GM12878 (cell line): Measurements from ENCODE around the gene NUMBL. TPM values are rescaled to one million over a fixed set of nuclear protein-coding genes. Genes with fewer than 3 reads are reported as not detected.

ENCODE experiments used
- ATAC-seq: fragments of 200-7000 bp; cut with Tn5 transposase; 3 replicates; pipeline ENCODE4 v1.9.1; 2020; ENCODE audit warnings: mild to moderate bottlenecking, moderate library complexity
- BruUV-seq: library from RNA; stranded (reverse); fragments of 400-500 nt; replicated peaks from 2 replicates; lab custom pipeline; 2021; lab: Mats Ljungman, UMichigan
- CTCF ChIA-PET: fragments of 300-600 bp; sonication (Branson Sonifier 250); formaldehyde crosslinking; extraction: SDS; loops from one replicate; lab custom pipeline; 2021; ENCODE audit warnings: inconsistent platforms; lab: Yijun Ruan, JAX
- POLR2A ChIA-PET: fragments of 350-600 bp; formaldehyde crosslinking; extraction: SDS; loops from one replicate; lab custom pipeline; 2021; ENCODE audit warnings: inconsistent platforms; lab: Charles Lee
- RAD21 ChIA-PET: fragments of 300-600 bp; sonication (Branson Sonifier 250); formaldehyde crosslinking; loops from one replicate; lab custom pipeline; 2023; ENCODE audit warnings: antibody characterized with exemption; ENCODE audit not compliant: unreplicated experiment; lab: Charles Lee
- SMC1A ChIA-PET: fragments of 300-600 bp; sonication (Branson Sonifier 250); formaldehyde crosslinking; loops from one replicate; lab custom pipeline; 2023; ENCODE audit not compliant: unreplicated experiment, uncharacterized antibody; lab: Charles Lee
- DNase-seq: peaks from one replicate; pipeline ENCODE4 v3.0.0-alpha.2; 2011; ENCODE audit warnings: low read depth, low spot score
- FAIRE-seq: peaks from 3 replicates; lab custom pipeline; 2011; peaks lifted over from hg19 to GRCh38; lab: Jason Lieb, UNC
- H2AFZ ChIP-seq: 2 replicates; pipeline ENCODE4 v1.6.0; 2011; ENCODE audit warnings: low read depth, low read length, control low read depth; ENCODE audit not compliant: control insufficient read depth
- H3K27ac ChIP-seq: 2 replicates; pipeline ENCODE4 v1.5.1; 2011; ENCODE audit warnings: control low read depth; ENCODE audit not compliant: control insufficient read depth, insufficient read depth
- H3K27me3 ChIP-seq, 2 experiments: replicated peaks in 1 of 2; 2 replicates each; pipeline versions ENCODE4 v1.6.0 to v1.6.1; 2011; ENCODE audit warnings: low read length in 1 of 2; ENCODE audit not compliant: control insufficient read depth in 2 of 2, insufficient read depth in 2 of 2
- H3K36me3 ChIP-seq, 2 experiments: 2 replicates each; pipeline ENCODE4 v1.5.1; 2011; ENCODE audit warnings: low read length in 1 of 2; ENCODE audit not compliant: control insufficient read depth in 2 of 2, insufficient read depth in 2 of 2
- H3K4me1 ChIP-seq: 2 replicates; pipeline ENCODE4 v1.6.1; 2011; ENCODE audit warnings: mild to moderate bottlenecking, low read length, moderate library complexity, mixed read lengths; ENCODE audit not compliant: control insufficient read depth, insufficient read depth
- H3K4me2 ChIP-seq: 2 replicates; pipeline ENCODE4 v1.6.0; 2011; ENCODE audit warnings: control low read depth; ENCODE audit not compliant: control insufficient read depth, insufficient read depth
- H3K4me3 ChIP-seq: fragments of 200-600 bp; sonication (generic); 2 replicates; pipeline ENCODE4 v1.5.1; 2016
- H3K79me2 ChIP-seq: 2 replicates; pipeline ENCODE4 v1.6.0; 2011; ENCODE audit warnings: low read length; ENCODE audit not compliant: control insufficient read depth, insufficient read depth
- H3K9ac ChIP-seq: 2 replicates; pipeline ENCODE4 v1.8.0; 2011; ENCODE audit warnings: low read length, control low read depth, mixed read lengths; ENCODE audit not compliant: control insufficient read depth, insufficient read depth
- H3K9me3 ChIP-seq: replicated peaks from 3 replicates; pipeline ENCODE4 v1.5.1; 2011; ENCODE audit warnings: mild to moderate bottlenecking, low read length; ENCODE audit not compliant: control insufficient read depth, insufficient read depth
- H4K20me1 ChIP-seq: 2 replicates; pipeline ENCODE4 v1.6.0; 2011; ENCODE audit not compliant: control insufficient read depth, insufficient read depth
- CUX1 ChIP-seq: IDR thresholded peaks from 2 replicates; pipeline ENCODE4 v1.6.1; 2012; ENCODE audit warnings: improper control_type of control experiment, low read depth, low read length; ENCODE audit not compliant: insufficient replicate concordance
- EED ChIP-seq: sonication (generic); IDR thresholded peaks from 2 replicates; pipeline ENCODE4 v1.6.1; 2016; ENCODE audit warnings: antibody characterized with exemption, low read depth
- FOXK2 ChIP-seq: fragments of 450-650 bp; IDR thresholded peaks from 2 replicates; pipeline ENCODE4 v1.6.1; 2017; ENCODE audit warnings: mild to moderate bottlenecking, moderate library complexity
- KLF5 ChIP-seq: fragments of 450-650 bp; IDR thresholded peaks from 2 replicates; pipeline ENCODE4 v1.6.1; 2014; ENCODE audit warnings: mild to moderate bottlenecking; ENCODE audit not compliant: partially characterized antibody
- NR2F1 ChIP-seq: fragments of 450-650 bp; conservative IDR thresholded peaks from 2 replicates; pipeline ENCODE4 v1.6.1; 2017; ENCODE audit warnings: mild to moderate bottlenecking
- PML ChIP-seq: IDR thresholded peaks from 2 replicates; pipeline ENCODE4 v1.6.1; 2012; ENCODE audit warnings: low read length, inconsistent platforms
- SREBF2 ChIP-seq: IDR thresholded peaks from 2 replicates; pipeline ENCODE4 v1.6.1; 2012; ENCODE audit warnings: mild to moderate bottlenecking, low read length
- SRF ChIP-seq, 2 experiments: IDR thresholded peaks; 2 replicates each; pipeline ENCODE4 v1.6.1; 2011; ENCODE audit warnings: low read depth in 2 of 2, low read length in 2 of 2, mild to moderate bottlenecking in 1 of 2, moderate library complexity in 1 of 2
- WGBS: methylation state at CpG from one replicate; pipeline ENCODE4 v1.1.6; 2016; ENCODE audit warnings: low lambda C conversion rate; ENCODE audit not compliant: insufficient replicate concordance, insufficient coverage; ENCODE audit errors: missing lambda C conversion rate; 5-methylcytosine and 5-hydroxymethylcytosine counted together
- in situ Hi-C: fragments of 300-500 bp; cut with MboI; formaldehyde crosslinking; loops from 9 replicates; pipeline ENCODE4 v1.14.3; 2018; ENCODE audit warnings: mixed read lengths
- intact Hi-C: fragments of 100-400 bp; cut with micrococcal nuclease; formaldehyde crosslinking; loops from one replicate; pipeline ENCODE4 v1.14.2; 2022; ENCODE audit not compliant: unreplicated experiment
- polyA plus RNA-seq, 11 experiments: library from polyadenylated mRNA; depleted of rRNA in 4 of 11; unstranded in 6 of 11; stranded (reverse) in 5 of 11; fragments of >200 nt; fragmentation: Nextera tagmentation in 4 of 11; fragmentation: Illumina TruSeq in 1 of 11; extraction: Ambion mirVana in 4 of 11; extraction: Trizol in 1 of 11; gene quantifications; 1 replicate in 1 of 11; 2 replicates in 10 of 11; pipeline versions ENCODE4 v1.2.1 to v1.2.3, GENCODE V29; 2011 to 2016; ENCODE audit warnings: inconsistent platforms in 2 of 11, missing spikeins in 2 of 11, low read depth in 1 of 11
- total RNA-seq, 4 experiments: library from RNA; depleted of rRNA in 3 of 4; stranded (reverse); fragments of >200 nt in 3 of 4; fragmentation: Illumina TruSeq in 1 of 4; extraction: Trizol in 1 of 4; gene quantifications; 2 replicates each; pipeline versions ENCODE4 v1.2.1 to v1.2.3, GENCODE V29; 2013 to 2021
- TF ChIP-seq, protein P1 (sequence below): IDR thresholded peaks from 2 replicates; pipeline ENCODE4 v1.6.1; 2012; ENCODE audit warnings: low read length, inconsistent platforms

The NUMBL gene
- total and polyA plus RNA-seq, 10 of the 15 experiments (the other 5 are each of a cell fraction or from before 2014, with no cell fraction given) = 0.16 to 9.4 (median 1.9) TPM

DNA sequence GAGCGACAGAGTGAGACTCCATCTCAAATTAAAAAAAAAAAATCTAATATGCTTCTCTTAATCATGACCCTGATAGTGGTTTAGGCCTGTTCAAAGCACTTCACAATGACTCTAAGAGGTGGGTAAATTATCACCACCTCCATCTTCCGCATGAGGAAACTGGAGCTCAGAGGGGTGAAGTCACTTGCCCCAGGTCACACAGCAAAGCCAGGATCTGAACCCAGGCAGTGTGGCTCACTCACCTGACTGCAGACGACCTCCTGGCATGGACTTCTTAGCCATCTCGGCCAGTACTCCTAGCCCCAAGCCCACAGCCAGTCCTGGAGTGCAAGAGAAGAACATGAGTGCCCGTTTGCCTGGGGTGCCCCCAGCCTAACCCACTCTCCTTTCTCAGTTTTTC is 19.4 kb upstream of the NUMBL start:
- BruUV-seq = no TSS peak
- Histone ChIP-seq H3K4me1 (no peaks in the 10 kb centered on the region), H2AFZ (no peak overlapping the region), H3K27me3 (no peaks in the 10 kb centered on the region), H3K9ac (no peak overlapping the region), H4K20me1 (no peaks in the 10 kb centered on the region), H3K4me3 (no peak overlapping the region), H3K36me3 (peaks cover 4 to 5% of the 10 kb centered on the region in 2 experiments; a peak in 3 of 4 replicates), H3K4me2 (no peak overlapping the region), H3K79me2 (peaks cover 6% of the 10 kb centered on the region), H3K9me3 (no peaks in the 10 kb centered on the region), H3K27ac (no peak overlapping the region)
- ATAC-seq (no peak), FAIRE-seq (no peak), DNase-seq (no peak)
- intact Hi-C loops (no loop called here), in situ Hi-C loops (no loop called here)
- CTCF ChIA-PET = no interaction called here
- RAD21 ChIA-PET = no interaction called here
- TF ChIP-seq FOXK2 = no peak
- TF ChIP-seq PML = no peak
- no peak for TF ChIP-seq NR2F1
- TF ChIP-seq, protein P1, sequence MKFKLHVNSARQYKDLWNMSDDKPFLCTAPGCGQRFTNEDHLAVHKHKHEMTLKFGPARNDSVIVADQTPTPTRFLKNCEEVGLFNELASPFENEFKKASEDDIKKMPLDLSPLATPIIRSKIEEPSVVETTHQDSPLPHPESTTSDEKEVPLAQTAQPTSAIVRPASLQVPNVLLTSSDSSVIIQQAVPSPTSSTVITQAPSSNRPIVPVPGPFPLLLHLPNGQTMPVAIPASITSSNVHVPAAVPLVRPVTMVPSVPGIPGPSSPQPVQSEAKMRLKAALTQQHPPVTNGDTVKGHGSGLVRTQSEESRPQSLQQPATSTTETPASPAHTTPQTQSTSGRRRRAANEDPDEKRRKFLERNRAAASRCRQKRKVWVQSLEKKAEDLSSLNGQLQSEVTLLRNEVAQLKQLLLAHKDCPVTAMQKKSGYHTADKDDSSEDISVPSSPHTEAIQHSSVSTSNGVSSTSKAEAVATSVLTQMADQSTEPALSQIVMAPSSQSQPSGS = no peak
- TF ChIP-seq CUX1 = no peak
- no peak for TF ChIP-seq SREBF2
- no peak for TF ChIP-seq EED
- TF ChIP-seq KLF5 = no peak
- no peak for TF ChIP-seq SRF (IDR thresholded peaks at IDR 0.05; ENCODE audit: low read depth in 2 of 2, low read length in 2 of 2)
- SMC1A ChIA-PET = no interaction called here
- POLR2A ChIA-PET = no interaction called here
- 69% methylated on average over 5 of the region's 5 CpGs for WGBS
